Posterior vena cava (tissue), 2 donors: Measurements from ENCODE around the gene HCST. TPM values are rescaled to one million over a fixed set of nuclear protein-coding genes. Genes with fewer than 3 reads are reported as not detected.
"Not testable (repeated sequence)": the region's sequence is repeated elsewhere in the genome, so short reads cannot be mapped to it uniquely, and the experiment has no call there.

Source experiments
- DNase-seq: peaks from one replicate; pipeline ENCODE4 v3.0.0-alpha.2; 2020; ENCODE audit warnings: low spot score
- intact Hi-C, 2 donors: fragments of 100-400 bp; cut with DNase I; formaldehyde crosslinking; loops; one replicate each; pipeline versions ENCODE4 v1.14.1 to v1.14.2; 2022 to 2023
- long read RNA-seq, 2 donors: library from polyadenylated mRNA; unstranded; transcript quantifications; one replicate each; pipeline ENCODE4 v2.0.0, GENCODE V29; 2020 to 2021
- total RNA-seq, 2 donors: library from RNA; stranded (reverse); fragmentation: NEBNext Ultra II Directional; extraction: Animal tissue kit (Norgen Biotek cat#: 25700); gene quantifications; one replicate each; pipeline ENCODE4 v1.2.1, GENCODE V29; 2021
- donor health status: DM: yes; HTN: yes; CAD: no.
- donor health status: DM: yes; HTN: yes; CAD: no.

Gene HCST, protein sequence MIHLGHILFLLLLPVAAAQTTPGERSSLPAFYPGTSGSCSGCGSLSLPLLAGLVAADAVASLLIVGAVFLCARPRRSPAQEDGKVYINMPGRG
- 10 to 100 TPM; 12.4 to 13.4 TPM for total RNA-seq
- long read RNA-seq, donor 1, partial matches to known transcripts, result 0 of 1 reads
- long read RNA-seq, donor 1, other reads (novel, unspliced or antisense), result 0 of 1 reads
- long read RNA-seq, donor 2, result 0 reads

DNA sequence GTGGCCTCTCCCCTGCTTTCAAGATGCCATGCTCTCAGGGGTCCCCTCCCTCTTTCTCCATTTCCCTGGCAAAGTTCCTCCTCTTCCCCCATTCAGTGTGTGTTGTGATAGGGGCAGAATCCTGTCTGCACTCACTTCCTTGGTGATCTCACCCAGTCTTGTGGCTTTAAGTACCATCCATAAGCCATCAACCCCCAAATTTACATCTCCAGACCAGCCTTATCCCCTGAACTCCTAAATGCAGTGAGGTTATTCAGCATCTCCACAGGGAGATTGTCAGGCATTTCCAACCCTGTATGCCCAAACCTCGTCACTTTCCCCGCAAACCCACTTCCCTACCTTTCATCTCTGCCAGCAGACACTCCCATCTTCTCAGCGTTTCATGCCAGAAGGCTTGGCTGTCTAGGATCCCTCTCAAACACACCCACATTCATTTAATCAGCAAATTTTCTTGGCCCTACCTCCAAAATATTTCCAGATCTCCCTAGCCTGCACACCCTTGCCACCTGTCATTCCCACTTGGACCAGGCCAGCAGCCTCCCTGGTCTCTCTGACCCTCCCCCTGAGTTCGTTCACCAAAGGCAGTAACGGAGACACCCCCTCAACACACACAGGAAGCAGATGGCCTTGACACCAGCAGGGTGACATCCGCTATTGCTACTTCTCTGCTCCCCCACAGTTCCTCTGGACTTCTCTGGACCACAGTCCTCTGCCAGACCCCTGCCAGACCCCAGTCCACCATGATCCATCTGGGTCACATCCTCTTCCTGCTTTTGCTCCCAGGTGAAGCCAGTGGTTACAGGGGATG is at the start of gene HCST:
HCST (plus strand) TSS at position 676 of the 808 bp plus-strand sequence; CDS start at position 741, 65 bp downstream.
- no peak for DNase-seq

DNA sequence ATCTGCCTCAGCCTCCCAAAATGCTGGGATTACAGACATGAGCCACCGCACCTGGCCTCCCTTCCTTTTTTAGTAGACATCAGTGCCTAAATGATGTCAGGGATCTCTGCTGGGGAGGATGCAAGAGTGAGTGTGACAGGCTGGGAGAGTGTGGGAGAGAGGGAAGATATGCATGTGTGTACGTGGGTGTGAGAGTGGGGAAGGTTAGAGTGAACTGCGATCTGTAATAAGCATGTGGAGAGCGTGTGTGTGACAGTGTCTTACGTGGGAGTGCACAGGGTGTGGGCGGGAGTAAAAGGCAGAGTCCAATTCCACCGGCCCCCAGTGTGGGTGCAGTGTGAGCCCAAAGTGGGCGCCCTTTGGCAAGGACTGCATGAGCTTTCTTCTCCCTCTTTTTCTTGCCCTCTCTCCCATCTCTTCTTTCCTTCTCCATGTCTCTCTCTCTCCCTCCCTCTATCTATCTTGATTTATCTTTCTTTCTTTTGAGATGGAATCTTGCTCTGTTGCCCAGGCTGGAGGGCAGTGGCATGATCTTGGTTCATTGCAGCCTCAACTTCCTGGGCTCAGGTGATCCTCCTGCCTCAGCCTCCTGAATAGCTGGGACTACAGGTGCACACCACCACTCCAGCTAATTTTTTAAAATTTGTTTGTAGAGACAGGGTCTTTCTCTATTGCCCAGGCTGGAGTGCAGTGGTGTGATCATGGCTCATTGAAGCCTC is 49.1 kb upstream of the HCST start:
- intact Hi-C loops, result no loop called here
- DNase-seq, result no peak

More for the DNA sequence above, at the start of gene HCST:
- intact Hi-C loops, result no loop called here

DNA sequence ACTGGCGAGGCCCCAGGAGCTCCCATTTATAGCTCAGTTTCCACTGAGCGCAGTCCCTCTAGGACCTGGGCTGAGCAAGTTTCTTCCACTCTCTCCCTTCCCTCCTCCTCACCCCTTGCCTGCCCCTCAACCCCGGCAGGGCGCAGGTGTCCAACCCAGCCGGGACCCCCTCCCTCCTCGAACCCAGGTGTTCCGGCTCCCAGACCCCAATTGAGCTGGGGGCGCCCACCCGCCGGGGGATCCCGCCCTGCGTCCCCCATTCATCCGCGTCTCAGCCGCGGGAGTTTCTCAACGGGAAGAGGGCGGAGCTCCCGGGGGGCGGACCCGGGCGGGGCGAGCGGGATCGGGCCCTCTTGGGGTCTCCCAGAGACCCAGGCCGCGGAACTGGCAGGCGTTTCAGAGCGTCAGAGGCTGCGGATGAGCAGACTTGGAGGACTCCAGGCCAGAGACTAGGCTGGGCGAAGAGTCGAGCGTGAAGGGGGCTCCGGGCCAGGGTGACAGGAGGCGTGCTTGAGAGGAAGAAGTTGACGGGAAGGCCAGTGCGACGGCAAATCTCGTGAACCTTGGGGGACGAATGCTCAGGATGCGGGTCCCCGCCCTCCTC is 45.7 kb upstream of the HCST start, which contains the start of gene KIRREL2:
KIRREL2 (plus strand) TSS at position 366 of the 604 bp plus-strand sequence; CDS start at position 575, 209 bp downstream.
- no peak for DNase-seq
- intact Hi-C loops, result no loop called here

DNA sequence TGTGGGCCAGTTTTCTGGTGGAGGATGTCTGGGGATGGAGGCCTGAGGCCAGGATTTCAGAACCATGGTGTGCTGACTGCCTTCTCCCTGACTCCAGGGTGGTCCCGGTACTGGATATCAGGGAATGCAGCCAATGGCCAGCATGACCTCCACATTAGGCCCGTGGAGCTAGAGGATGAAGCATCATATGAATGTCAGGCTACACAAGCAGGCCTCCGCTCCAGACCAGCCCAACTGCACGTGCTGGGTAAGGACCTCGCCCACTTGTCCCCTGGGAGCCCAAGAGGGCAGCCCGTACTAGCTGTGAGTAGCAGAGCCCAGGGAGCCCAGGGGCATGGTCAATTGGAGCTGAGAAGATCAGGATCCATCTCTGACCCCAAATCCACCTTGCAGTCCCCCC is 44.0 kb upstream of the HCST start:
- intact Hi-C loops, result no loop called here
- no peak for DNase-seq

DNA sequence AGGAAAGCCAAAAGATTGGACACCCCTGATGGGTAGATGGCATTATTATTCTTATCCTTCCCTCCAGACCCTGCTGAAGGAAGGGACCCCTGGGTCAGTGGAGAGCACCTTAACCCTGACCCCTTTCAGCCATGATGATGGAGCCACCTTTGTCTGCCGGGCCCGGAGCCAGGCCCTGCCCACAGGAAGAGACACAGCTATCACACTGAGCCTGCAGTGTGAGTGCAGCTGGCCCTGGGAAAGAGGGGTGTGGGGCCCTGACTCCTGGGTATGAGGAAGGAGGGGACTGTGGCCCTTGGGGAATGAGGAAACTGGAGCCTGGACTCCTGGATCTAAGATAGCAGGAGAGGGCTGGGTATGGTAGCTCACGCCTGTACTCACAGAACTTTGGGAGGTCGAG is 42.9 kb upstream of the HCST start:
- intact Hi-C loops, result no loop called here
- DNase-seq, result no peak

DNA sequence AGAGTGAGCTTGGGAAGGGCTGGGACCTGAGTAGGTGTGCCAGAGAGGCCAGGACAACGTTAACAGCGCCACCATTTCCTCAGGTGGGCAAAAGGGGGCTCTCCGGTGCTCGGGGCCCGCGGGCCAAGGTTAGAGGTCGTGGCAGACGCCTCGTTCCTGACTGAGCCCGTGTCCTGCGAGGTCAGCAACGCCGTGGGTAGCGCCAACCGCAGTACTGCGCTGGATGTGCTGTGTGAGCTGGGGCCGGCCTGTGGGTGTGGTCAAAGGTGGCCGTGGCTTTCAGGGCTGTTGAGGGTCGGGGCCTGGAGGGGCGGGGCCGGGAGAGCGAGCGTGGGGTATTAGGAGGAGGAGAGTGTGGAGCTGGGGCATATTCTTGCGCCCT is 41.9 kb upstream of the HCST start:
- DNase-seq, result no peak
- intact Hi-C loops, result no loop called here

DNA sequence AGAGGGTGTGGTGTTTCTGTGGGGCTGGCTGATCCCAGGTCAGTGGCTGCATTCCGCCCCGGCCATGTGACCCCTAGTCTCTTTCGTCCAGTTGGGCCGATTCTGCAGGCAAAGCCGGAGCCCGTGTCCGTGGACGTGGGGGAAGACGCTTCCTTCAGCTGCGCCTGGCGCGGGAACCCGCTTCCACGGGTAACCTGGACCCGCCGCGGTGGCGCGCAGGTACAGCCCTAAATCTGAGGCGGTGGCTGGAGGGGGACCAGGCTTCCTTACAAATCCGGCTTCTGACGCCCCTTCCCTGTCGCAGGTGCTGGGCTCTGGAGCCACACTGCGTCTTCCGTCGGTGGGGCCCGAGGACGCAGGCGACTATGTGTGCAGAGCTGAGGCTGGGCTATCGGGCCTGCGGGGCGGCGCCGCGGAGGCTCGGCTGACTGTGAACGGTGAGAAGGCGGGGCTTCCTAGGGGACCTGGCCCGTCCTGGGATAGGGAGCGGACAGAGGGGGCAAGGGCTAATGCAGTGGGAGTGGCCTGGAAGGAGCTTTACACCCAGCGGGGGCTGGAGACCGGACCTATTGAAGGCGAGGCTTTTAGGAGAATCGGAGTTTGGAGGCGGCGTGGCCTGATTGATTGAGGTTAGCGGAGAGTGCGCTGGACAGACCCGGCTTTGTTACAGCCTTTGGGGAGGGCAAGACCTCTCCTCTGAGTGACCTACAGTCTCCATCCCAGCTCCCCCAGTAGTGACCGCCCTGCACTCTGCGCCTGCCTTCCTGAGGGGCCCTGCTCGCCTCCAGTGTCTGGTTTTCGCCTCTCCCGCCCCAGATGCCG is 41.3 kb upstream of the HCST start:
- intact Hi-C loops, result no loop called here
- DNase-seq, result no peak

DNA sequence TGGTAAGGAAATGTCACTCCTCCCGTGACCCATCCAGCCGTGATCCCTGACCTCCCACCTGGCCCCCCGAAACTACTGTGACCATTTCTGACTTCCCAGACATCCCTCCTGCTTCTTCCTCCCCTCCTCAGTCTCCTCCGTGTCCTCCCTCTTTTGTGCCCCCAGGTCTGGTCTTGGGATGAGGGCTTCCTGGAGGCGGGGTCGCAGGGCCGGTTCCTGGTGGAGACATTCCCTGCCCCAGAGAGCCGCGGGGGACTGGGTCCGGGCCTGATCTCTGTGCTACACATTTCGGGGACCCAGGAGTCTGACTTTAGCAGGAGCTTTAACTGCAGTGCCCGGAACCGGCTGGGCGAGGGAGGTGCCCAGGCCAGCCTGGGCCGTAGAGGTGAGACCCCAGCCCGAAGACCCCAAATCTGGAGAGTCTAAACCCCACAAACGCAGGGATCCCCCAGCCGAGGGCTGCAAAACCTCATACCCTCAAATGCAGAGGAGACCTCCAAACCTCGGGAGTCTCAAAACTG is 40.6 kb upstream of the HCST start:
- intact Hi-C loops, result no loop called here
- no peak for DNase-seq

DNA sequence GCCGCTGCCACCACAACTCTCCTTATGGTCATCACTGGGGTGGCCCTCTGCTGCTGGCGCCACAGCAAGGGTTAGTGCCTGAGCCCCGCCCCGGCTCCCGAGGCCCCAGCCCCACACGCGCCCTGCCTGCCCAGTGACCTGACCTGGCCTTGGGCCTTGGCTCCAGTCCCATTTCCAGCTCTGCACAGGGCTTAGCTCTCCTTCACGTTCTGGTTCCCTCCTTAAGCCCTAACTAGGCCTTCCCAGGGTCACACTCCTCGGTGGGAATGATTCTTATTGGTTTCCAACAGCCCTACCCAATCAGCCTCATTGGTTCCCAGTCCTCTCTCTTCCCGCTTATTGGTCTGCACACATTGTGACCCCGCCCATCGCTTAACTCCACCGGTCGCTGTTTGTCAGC is 39.8 kb upstream of the HCST start:
- no peak for DNase-seq
- intact Hi-C loops, result no loop called here

DNA sequence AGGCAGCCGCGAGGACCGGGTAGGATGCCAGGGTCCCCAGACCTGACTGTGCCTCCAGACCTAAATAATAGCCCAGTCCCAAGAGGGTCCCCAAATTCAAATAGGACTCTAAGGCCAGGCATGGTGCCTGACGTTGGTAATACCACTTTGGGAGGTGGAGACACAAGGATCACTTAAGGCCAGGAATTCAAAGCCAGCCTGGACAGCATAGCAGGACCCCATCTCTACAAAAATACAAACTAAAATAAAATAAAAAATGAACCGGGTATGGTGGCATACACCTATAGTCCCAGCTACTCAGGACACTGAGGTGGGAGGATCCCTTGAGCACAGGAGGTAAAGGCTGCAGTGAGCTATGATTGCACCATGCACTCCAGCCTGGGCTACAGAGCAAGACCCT is 39.3 kb upstream of the HCST start:
- no peak for DNase-seq
- intact Hi-C loops, result no loop called here

DNA sequence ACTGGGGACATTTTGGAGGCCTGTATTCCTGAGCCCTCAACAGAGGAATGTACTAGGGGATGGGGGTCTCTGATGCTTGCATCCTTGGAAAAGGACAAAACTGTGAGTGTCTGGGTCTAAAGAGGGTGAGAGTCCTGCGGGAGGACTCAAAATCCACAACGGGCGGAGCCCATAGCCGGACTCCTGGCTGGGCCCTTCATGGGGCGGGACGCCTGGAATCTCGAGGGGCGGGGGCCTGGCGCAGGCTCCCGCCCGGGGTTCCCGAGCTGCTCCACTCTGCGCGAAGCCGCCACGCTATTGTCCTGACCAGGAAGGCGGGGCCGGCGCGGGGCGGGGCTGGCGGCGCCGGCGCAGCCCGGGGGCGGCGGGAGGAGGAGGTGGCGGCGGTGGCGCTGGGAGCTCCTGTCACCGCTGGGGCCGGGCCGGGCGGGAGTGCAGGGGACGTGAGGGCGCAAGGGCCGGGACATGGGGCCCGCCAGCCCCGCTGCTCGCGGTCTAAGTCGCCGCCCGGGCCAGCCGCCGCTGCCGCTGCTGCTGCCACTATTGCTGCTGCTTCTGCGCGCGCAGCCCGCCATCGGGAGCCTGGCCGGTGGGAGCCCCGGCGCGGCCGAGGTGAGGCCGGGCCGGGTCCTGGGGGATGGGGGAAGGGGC is 34.0 kb upstream of the HCST start, which contains the start of gene APLP1:
APLP1 (plus strand) TSS at position 403 of the 651 bp plus-strand sequence; CDS start at position 466, 63 bp downstream.
- intact Hi-C loops, result no loop called here
- no peak for DNase-seq

DNA sequence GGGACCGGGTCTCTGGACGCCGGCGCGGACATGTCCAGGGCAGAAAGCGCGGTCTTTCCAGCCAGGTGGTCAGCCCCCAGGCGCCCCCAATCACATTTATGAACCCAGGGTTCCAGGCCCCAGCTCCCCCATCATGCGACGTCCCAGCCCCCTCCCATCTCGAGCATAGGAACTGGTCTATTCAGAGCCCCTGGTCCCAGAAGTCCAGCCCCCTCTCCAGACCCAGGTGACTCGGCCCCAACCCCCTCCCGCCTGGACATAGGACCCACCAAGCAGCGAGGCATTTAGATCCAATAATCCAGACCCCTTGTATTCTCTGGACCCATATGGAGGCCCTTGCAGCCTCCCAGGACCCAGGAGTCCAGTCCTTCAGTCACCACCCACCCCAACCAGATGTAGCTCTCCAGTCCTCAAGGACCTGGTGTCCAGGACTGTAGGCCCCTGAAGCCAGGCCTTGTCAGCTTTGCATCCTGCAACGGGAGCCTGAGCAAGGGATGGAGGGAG is 33.5 kb upstream of the HCST start:
- no peak for DNase-seq
- intact Hi-C loops, result no loop called here

DNA sequence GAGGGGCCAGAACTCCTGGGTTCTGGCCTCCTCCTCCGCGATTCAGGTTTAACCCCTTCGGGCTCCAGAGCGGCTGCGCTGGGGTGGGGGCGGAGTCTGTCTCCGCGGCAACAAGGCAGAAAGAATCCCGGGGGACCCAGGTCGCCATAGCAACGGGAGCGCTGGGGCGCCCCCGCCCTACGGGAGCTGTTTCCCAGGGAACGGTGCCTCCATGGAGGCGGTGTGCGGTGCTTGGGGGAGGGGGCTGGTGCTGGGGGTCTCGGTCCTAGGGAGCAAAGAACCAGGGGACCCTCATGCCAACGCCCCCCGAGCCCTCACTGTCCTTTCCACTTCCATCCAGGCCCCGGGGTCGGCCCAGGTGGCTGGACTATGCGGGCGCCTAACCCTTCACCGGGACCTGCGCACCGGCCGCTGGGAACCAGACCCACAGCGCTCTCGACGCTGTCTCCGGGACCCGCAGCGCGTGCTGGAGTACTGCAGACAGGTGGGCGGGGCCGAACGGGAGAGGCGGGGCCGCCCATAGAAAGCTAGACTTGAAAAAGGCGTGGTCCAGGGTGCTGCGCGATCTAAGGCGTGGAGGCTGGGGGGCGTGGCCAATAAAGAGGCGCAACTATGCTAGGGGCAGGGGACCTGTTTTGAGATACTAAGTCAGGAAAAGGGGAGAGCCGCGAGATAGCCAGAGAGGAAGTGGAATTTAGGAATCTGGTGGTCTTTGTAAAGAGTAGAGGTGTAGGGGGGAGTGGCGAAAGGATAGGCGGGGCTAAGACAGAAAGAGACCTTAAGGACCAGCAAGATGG is 32.8 kb upstream of the HCST start:
- intact Hi-C loops, result no loop called here
- DNase-seq, result peak; percentile 89

DNA sequence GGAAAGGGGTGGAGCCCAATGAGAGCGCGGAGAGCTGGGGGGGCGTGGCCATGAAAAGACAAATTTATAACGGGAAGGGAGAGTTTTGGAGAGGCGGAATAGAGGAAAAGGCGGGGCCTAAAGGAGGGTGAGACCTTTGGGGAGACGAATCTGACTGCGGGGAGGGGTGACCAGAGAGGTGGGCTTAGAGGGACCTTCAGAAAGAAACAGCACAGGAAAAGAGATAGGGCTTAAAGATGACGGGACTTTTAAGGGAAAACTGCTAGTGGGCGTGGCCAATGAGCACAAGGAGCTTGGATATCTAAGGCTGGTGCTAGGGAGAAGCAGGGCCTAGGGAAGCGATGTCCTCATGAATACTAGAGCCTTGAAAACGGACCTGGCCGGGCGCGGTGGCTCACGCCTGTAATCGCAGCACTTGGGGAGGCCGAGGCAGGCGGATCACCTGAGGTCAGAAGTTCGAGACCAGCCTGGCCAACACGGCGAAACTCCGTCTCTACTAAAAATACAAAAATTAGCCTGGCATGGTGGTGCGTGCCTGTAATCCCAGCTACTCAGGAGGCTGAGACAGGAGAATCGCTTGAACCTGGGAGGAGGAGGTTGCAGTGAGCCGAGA is 32.1 kb upstream of the HCST start:
- intact Hi-C loops, DNase-seq: not testable (repeated sequence)

DNA sequence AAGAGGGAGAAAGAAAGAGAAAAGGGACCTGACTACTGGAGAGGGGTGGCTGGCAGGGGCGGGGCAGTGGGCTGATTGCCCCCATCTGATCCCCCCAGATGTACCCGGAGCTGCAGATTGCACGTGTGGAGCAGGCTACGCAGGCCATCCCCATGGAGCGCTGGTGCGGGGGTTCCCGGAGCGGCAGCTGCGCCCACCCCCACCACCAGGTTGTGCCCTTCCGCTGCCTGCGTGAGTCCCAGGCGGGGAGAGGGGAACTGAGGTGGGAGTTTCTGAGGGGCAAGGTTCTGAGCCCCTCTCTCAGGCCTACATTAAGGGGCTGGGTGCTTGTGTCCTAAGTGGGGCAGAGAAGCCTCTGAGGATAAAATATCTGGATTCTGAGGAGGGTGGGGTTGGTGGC is 31.5 kb upstream of the HCST start:
- intact Hi-C loops, result no loop called here
- DNase-seq, result no peak

DNA sequence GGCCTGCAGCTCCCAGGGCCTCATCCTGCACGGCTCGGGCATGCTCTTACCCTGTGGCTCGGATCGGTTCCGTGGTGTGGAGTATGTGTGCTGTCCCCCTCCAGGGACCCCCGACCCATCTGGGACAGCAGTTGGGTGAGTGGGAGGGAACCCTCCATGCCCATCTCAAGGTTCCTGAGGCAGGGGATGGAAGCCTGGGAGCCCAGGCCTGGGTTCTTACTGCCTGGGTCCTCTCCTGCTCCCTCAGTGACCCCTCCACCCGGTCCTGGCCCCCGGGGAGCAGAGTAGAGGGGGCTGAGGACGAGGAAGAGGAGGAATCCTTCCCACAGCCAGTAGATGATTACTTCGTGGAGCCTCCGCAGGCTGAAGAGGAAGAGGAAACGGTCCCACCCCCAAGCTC is 30.7 kb upstream of the HCST start:
- intact Hi-C loops, result no loop called here
- no peak for DNase-seq

DNA sequence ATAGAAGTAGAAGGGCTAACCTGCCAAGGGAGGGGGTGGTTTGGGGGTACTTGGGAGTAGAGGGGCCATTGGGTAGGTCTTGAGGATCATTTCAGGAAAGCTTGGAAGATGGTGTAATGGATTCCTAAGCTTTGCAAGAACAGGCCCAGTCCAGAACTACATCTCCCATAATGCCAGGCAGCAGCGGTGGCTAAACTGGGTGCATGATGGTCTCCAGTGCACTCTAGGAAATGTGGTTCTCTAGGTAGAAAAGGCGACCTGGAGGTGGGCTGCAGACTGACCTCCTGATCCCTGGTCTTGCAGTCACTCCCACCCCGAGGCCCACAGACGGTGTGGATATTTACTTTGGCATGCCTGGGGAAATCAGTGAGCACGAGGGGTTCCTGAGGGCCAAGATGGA is 30.1 kb upstream of the HCST start:
- no peak for DNase-seq
- intact Hi-C loops, result no loop called here
